ENCODE measurements around the gene ARHGEF39.

Gene ARHGEF39

DNA sequence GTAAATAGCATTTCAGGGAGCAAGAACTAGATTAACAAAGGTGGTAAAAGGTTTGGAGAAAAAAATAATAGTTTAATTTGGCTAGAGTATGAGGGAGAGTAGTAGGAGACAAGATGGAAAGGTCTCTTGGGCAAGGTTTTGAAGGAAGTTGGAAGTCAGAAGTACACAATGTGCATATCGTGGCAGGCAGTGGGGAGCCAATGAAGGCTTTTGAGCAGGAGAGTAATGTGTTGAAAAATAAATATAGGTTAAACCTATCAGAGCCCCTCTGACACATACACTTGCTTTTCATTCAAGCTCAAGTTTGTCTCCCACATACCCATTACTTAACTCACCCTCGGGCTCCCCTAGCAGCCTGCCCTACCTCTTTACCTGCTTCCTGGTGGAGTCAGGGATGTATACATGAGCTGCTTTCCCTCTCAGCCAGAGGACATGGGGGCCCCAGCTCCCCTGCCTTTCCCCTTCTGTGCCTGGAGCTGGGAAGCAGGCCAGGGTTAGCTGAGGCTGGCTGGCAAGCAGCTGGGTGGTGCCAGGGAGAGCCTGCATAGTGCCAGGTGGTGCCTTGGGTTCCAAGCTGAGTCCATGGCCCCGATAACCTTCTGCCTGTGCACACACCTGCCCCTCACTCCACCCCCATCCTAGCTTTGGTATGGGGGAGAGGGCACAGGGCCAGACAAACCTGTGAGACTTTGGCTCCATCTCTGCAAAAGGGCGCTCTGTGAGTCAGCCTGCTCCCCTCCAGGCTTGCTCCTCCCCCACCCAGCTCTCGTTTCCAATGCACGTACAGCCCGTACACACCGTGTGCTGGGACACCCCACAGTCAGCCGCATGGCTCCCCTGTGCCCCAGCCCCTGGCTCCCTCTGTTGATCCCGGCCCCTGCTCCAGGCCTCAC lies 8.4 kb upstream of the ARHGEF39 start, which contains the start of gene CA9:
Gene CA9 (plus strand): TSS at position 797 of the 893 bp plus-strand sequence. CDS start 32 bp downstream, at position 829.
- no peak for DNase-seq

GRCh38 chr9:35669331-35670145 lies 4.5 kb upstream of the ARHGEF39 start:
- DNase-seq, result no peak

DNA sequence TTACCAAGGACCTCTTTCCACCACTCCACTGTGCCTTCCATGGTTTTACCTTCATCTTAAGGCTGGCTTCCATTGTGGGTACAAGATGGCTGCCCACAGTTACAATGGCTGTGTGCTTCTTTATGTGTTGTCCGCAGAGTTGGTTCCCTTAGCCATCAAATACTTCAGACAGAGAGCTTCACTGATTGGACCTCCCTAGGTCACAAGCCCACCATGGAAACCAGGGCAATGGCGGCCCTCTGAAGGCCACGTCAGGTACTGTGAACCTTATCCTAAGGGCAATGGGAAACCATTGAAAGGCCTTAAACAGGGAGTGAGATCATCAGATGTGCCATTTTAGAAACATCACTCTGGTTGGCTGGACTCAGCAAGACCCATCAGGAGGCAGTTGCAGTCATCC lies 2.9 kb upstream of the ARHGEF39 start:
- no peak for DNase-seq

GRCh38 chr9:35666549-35666948 lies 1.6 kb upstream of the ARHGEF39 start:
- no peak for DNase-seq

DNA sequence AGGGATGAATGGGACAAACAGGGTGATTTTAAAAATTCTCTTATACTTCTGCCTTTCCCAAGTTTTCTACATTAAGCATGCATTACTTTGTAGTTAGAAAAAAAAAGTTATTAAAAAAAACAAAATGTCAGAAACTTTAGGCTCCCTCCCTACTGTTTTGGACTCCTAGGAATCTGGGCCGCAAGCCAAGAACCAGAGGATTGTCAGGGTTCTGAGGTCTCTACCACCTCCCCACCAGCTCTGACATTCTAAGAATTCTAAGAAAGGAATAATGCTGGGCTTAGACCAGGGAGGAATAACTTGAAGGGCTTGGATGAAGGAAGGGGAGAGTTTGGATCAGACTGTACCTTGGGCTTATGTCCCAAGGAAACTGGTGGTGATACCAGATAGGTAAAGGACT lies 1.1 kb upstream of the ARHGEF39 start:
- DNase-seq, result no peak

- DNase-seq, result no peak
Observed at GRCh38 chr9:35665471-35665818, 450 bp upstream of the ARHGEF39 start.

GRCh38 chr9:35662437-35662836 lies 2.6 kb downstream of the ARHGEF39 start:
- no peak for DNase-seq

DNA sequence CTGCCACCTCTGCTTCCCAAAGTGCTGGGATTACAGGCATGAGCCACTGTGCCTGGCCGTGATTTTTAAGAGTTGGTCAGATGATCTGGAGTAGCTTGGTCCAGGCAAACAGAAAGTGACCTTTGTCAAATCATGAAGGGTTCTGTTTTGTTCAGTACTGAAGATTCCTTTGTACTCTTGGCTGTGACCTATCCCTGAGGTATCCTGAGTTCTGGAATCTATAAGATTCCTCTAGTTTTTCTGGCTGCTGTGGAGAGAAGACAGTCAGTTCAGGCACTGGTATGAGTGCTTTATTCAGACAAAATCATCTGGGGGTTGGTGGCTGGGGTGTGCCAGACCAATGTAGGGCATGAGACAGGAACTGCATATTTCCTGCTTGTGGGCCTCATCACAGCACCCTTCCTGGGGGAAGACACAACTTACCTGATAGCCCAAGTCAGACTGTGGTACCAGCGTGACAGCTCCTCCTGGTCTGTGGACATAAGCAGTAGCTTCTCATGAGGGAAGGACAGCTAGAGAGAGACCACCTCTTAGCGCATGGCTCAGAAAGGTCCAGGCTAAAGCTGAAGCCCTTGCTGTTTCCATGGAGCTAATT lies 3.1 kb downstream of the ARHGEF39 start:
- peak; percentile 47 for DNase-seq

- DNase-seq, result no peak
Observed at GRCh38 chr9:35660966-35661415, 4.0 kb downstream of the ARHGEF39 start.

DNA sequence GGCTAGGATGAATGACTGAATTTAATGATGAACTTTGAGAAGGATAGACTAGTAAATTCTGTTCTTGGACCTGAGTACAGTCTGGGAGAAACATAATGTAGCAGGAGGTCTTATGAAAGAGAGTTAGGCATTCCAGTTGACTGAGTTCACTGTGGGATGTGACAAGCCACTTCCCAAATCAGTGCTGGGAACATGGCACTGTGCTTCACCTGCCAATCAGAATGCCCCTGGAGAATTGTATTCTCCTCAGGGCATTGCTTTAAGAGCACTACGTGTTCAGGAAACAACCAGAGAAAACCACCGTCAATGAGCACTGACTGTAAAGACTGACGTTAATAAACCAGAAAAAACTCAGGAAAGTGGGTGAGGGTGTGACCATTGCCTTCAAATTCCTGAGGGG lies 5.7 kb downstream of the ARHGEF39 start:
- DNase-seq, result no peak

GRCh38 chr9:35658968-35659220 lies 6.1 kb downstream of the ARHGEF39 start:
- no peak for DNase-seq

- peak; percentile 87 for DNase-seq
Observed at GRCh38 chr9:35658137-35658967, 6.6 kb downstream of the ARHGEF39 start, which contains the start of gene CCDC107. CCDC107 (plus strand) TSS chr9:35658292; CDS start chr9:35658380, 88 bp downstream.

DNA sequence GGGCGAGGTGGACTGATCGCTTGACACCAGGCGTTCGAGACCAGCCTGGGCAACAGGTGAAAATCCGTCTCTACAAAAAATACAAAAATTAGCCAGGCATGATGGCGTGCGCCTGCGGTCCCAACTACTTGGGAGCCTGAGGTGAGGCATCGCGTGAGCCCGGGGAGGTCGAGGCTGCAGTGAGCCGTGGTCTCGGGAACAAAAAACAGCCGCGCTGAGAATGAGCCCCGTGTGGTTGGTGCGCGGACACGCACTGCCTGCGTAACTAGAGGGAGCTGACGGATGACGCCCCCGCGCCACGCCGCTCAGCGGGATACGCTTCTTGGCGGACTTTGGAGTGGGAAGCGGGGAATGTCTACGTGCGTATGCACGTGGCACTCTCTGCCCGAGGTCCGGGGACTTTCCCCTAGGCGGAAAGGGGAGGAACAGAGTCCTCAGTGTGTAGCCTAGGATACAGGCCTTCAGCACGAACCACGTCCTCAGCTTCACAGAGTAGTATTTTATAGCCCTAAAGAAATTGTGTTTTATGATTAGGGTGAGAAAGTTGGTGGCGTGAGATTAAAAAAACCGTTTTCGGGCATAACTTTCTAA lies 7.4 kb downstream of the ARHGEF39 start, which contains the start of gene RMRP:
Gene RMRP (minus strand): TSS at position 474 of the 591 bp plus-strand sequence.
- peak; percentile 86 for DNase-seq

DNA sequence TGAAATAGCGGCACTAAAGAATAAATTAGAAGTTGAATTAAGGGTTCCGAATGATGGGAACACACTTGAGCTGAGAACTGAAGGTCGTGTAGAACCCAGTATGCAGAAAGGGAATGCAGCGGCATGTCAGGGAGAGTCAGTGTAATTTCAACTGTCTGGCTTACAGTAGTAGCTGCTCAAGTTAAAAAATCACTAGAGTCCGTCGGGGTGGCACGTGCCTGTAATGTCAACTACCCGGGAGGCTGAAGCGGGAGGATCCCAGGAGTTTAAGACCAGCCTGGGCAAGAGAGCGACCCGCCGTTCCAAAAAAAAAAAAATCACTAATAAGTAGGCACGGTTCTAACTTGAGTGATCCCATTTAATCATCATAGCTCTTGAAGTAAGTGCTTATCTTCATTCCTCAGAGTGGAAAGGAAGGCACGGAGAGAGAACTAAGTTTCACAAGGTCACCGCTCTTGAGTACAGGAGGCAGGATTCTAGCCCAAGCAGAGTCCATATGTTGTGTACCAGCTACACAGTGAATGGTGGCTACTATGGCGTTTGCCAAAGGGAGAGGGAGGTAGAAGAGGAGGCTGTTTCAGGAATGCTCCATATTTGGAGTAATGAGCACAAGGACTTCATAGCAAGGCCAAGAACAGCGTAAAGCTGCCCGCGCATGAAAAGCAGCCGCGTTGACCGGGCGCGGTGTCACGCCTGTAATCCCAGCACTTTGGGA lies 8.0 kb downstream of the ARHGEF39 start:
- no peak for DNase-seq

DNA sequence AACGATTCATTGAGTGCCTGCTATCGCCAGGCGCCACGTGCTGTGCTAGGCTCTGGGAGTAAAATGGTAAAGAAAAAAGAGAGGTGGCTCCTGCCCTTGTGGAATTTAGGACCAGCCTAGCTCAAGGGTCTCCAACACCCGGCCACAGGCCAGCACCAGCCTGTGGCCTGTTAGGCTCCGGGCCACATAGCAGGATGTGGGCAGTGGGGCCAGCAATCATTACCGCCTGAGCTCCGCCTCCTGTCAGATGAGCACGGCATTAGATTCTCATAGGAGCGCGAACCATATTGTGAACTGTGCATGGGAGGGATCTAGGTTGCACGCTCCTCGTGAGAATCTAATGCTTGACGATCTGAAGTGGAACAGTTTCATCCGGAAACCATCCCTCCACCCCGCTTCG lies 8.6 kb downstream of the ARHGEF39 start:
- DNase-seq, result no peak

GRCh38 chr9:35653611-35654010 lies 11.4 kb downstream of the ARHGEF39 start:
- DNase-seq, result no peak

- DNase-seq, result no peak
Observed at GRCh38 chr9:35652829-35653209, 12.2 kb downstream of the ARHGEF39 start.

DNA sequence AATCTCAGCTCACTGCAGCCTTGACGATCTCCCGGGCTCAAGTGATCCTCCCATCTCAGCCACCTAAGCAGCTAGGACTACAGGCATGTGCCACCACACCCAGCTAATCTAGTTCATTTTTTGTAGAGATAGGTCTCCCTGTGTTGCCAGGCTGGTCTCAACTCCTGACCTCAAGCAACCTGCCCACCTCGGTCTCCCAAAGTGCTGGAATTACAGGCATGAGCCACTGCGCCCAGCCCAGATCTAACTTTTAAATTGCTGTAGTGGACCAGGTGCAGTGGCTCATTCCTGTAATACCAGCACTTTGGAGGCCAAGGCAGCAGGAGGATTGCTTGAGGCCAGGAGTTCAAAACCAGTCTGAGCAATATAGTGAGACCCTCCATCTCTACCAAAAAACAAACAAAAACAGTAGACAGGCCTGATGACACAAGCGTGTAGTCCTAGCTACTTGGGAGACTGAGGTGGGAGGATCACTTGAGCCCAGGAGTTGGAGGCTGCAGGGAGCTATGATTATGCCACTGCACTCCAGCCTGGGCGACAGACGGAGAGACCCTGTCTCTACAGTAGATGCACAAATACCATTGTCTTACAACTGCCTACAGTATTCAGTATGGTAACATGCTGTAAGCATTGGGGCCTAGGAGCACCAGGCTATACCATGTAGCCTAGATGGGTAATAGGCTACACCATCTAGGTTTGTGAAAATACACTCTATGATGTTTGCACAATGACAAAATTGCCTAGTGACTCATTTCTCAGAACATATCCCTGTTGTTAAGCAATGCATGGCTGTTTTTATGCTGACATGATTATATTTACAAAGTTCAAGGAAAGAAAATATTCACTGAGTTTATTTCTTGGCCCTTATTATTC lies 12.8 kb downstream of the ARHGEF39 start:
- DNase-seq, result no peak

DNA sequence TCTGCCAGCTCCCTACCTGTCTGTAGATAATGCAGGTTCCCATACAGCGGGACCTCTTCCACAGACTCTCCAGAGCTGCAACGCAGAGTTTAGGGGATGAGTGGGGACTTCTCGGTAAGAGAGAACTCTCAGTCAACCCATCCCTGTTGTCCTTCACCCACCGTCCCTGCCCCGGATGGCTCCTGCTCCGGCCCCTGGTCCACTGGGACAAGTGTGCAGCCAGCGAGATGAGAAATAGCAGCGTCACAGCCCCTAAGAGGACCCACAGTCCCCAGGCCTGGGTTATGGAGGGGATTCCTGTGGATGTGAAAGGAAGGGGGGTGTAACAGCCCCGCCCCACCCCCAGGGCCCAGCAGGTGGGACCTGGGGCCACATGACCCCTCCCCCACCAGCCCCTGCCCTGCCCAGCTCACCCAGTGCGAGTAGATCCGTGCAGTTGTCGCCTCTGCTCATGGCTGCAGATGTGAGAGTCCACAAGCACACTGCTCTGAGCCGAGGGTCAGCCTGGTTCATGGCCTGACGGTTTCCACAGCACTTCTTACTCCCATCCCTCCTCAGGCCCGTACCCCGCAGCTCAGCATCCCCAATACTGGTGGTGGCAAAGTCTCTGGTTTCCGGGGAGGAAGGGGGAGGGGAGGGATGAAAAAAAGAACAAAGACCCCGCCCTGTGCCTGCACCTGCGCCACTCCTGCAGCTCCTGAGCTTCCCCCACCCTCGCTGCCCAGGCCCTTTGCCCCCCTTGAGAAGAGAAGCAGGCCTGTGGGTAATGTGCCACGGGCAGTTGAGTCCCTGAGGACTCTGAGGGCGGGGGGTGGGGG lies 14.4 kb downstream of the ARHGEF39 start, which contains the start of gene SIT1:
Gene SIT1 (minus strand): TSS at position 591 of the 818 bp plus-strand sequence. CDS start 78 bp downstream, at position 513.
- DNase-seq, result no peak

Measured in activated T-cell treated with anti-CD3 and anti-CD28 coated beads, Interleukin-2, amount 50 U/mL, for 1 hour (primary cell).